HepG2 (cell line): ENCODE results near the gene YIPF3. TPM values are rescaled to one million over a fixed set of nuclear protein-coding genes. Genes with fewer than 3 reads are reported as not detected.

Experiments
- ARID3A ChIP-seq: IDR thresholded peaks from 2 replicates; pipeline ENCODE4 v1.6.1; 2012; ENCODE audit warnings: low read depth, low read length, improper control_type of control experiment
- ATAD3A ChIP-seq: sonication (generic); formaldehyde crosslinking; IDR thresholded peaks from 2 replicates; pipeline ENCODE4 v1.4.0; 2020; ENCODE audit warnings: missing genetic modification reagents
- ATF7 ChIP-seq, 2 experiments: fragments of 450-650 bp in 1 of 2; sonication (generic) in 1 of 2; formaldehyde crosslinking in 1 of 2; IDR thresholded peaks; 2 replicates each; pipeline versions ENCODE4 v1.4.0 to v1.6.1; 2016 to 2020; ENCODE audit warnings: antibody characterized with exemption in 1 of 2, mild to moderate bottlenecking in 1 of 2, missing genetic modification reagents in 1 of 2
- FOXK1 ChIP-seq: sonication (generic); formaldehyde crosslinking; IDR thresholded peaks from 2 replicates; pipeline ENCODE4 v1.4.0; 2020; ENCODE audit warnings: low read depth, missing genetic modification reagents, borderline replicate concordance
- HHEX ChIP-seq: IDR thresholded peaks from 2 replicates; pipeline ENCODE4 v1.6.1; 2016; ENCODE audit warnings: control low read depth
- KLF15 ChIP-seq: sonication (generic); formaldehyde crosslinking; IDR thresholded peaks from 2 replicates; pipeline ENCODE4 v1.8.1; 2023; ENCODE audit warnings: borderline replicate concordance, mild to moderate bottlenecking, inconsistent platforms, missing genetic modification reagents, mixed read lengths
- MATR3 ChIP-seq: sonication (generic); formaldehyde crosslinking; IDR thresholded peaks from 2 replicates; pipeline ENCODE4 v1.4.0; 2020; ENCODE audit warnings: missing genetic modification reagents
- MLLT10 ChIP-seq: sonication (generic); formaldehyde crosslinking; IDR thresholded peaks from 2 replicates; pipeline ENCODE4 v1.4.0; 2020; ENCODE audit warnings: missing genetic modification reagents
- NR0B2 ChIP-seq: sonication (generic); formaldehyde crosslinking; IDR thresholded peaks from 2 replicates; pipeline ENCODE4 v1.4.0; 2020; ENCODE audit warnings: mild to moderate bottlenecking, missing genetic modification reagents
- NR2F1 ChIP-seq, 2 experiments: fragments of 450-650 bp in 1 of 2; formaldehyde crosslinking in 1 of 2; IDR thresholded peaks; 2 replicates each; pipeline versions ENCODE4 v1.5.0 to v1.6.1; 2016 to 2020; ENCODE audit warnings: mild to moderate bottlenecking in 1 of 2, missing compliant biosample characterization in 1 of 2, missing genetic modification reagents in 1 of 2, moderate library complexity in 1 of 2
- PRDM10 ChIP-seq: sonication (generic); formaldehyde crosslinking; IDR thresholded peaks from 2 replicates; pipeline ENCODE4 v1.4.0; 2020; ENCODE audit warnings: low read depth, missing genetic modification reagents
- PRMT3 ChIP-seq: sonication (generic); formaldehyde crosslinking; IDR thresholded peaks from 2 replicates; pipeline ENCODE4 v1.8.1; 2022; ENCODE audit warnings: low read depth, mild to moderate bottlenecking, moderate library complexity, missing genetic modification reagents, borderline replicate concordance
- SMAD1 ChIP-seq: sonication (generic); formaldehyde crosslinking; IDR thresholded peaks from 2 replicates; pipeline ENCODE4 v1.4.0; 2020; ENCODE audit warnings: missing genetic modification reagents, low read depth, mild to moderate bottlenecking, borderline replicate concordance
- SYNCRIP ChIP-seq: fragments of 200-400 bp; formaldehyde crosslinking; IDR thresholded peaks from 2 replicates; pipeline ENCODE4 v1.6.1; 2018; ENCODE audit warnings: mild to moderate bottlenecking, low read depth, low read length; ENCODE audit not compliant: insufficient read depth
- XBP1 ChIP-seq: sonication (generic); formaldehyde crosslinking; IDR thresholded peaks from 2 replicates; pipeline ENCODE4 v1.5.0; 2020; ENCODE audit warnings: missing genetic modification reagents
- ZNF281 ChIP-seq: sonication (generic); formaldehyde crosslinking; IDR thresholded peaks from 2 replicates; pipeline ENCODE4 v1.4.0; 2020; ENCODE audit warnings: missing genetic modification reagents, borderline replicate concordance
- ZNF367 ChIP-seq: sonication (generic); formaldehyde crosslinking; IDR thresholded peaks from 2 replicates; pipeline ENCODE4 v1.4.0; 2020; ENCODE audit warnings: missing genetic modification reagents, borderline replicate concordance
- ZNF678 ChIP-seq: sonication (generic); formaldehyde crosslinking; IDR thresholded peaks from 2 replicates; pipeline ENCODE4 v1.4.0; 2020; ENCODE audit warnings: mild to moderate bottlenecking, missing genetic modification reagents
- ZNF878 ChIP-seq: sonication (generic); formaldehyde crosslinking; IDR thresholded peaks from 2 replicates; pipeline ENCODE4 v1.8.1; 2023; ENCODE audit warnings: mild to moderate bottlenecking, missing genetic modification reagents, moderate library complexity
- polyA plus RNA-seq, 8 experiments: library from polyadenylated mRNA; depleted of rRNA in 3 of 8; stranded (reverse) in 7 of 8; unstranded in 1 of 8; fragments of >200 nt; fragmentation: Illumina TruSeq in 4 of 8; extraction: Trizol in 4 of 8; gene quantifications; 2 replicates each; pipeline versions ENCODE4 v1.2.1 to v1.2.3, GENCODE V29; 2011 to 2016; ENCODE audit warnings: low read depth in 4 of 8, missing spikeins in 1 of 8, mixed read lengths in 1 of 8; ENCODE audit not compliant: insufficient read depth in 1 of 8
- total RNA-seq, 5 experiments: library from RNA; depleted of rRNA; stranded (reverse); fragments of >200 nt; fragmentation: Illumina TruSeq; extraction: Trizol; gene quantifications; 2 replicates each; pipeline ENCODE4 v1.2.3, GENCODE V29; 2016; ENCODE audit warnings: low read depth in 1 of 5

YIPF3 gene
- total and polyA plus RNA-seq, 2 of the 13 experiments (the other 11 are each of a cell fraction or from before 2014, with no cell fraction given), result 107 to 206 TPM

GRCh38 chr6:43516697-43517504 is at the start of gene YIPF3, which contains the start of gene POLR1C (continued):
- TF ChIP-seq PRMT3 (CRISPR knock-in tag), result no peak
- no peak for TF ChIP-seq XBP1 (CRISPR knock-in tag)
- TF ChIP-seq NR0B2 (CRISPR knock-in tag), result peak; percentile 48; the same call in 1 of the 2 replicates
- no peak for TF ChIP-seq ATF7 (IDR thresholded peaks at IDR 0.05)
- TF ChIP-seq ATF7 (CRISPR knock-in tag; IDR thresholded peaks at IDR 0.05), result no peak
- peak; percentile 73; the same call in 1 of the 2 replicates for TF ChIP-seq SMAD1 (CRISPR knock-in tag)
- TF ChIP-seq ARID3A, result no peak
- no peak for TF ChIP-seq SYNCRIP
- TF ChIP-seq ZNF678, result peak; percentile 23; the same call in 1 of the 2 replicates
- TF ChIP-seq MLLT10 (CRISPR knock-in tag), result no peak
- TF ChIP-seq ZNF367 (CRISPR knock-in tag), result 0 out of 2 replicates have a peak, but pooled peaks have one; percentile 37
- peak; percentile 78 for TF ChIP-seq PRDM10
- TF ChIP-seq ZNF878 (CRISPR knock-in tag), result 0 out of 2 replicates have a peak, but pooled peaks have one; percentile 81
- peak; percentile 81; the same call in 1 of the 2 replicates for TF ChIP-seq FOXK1 (CRISPR knock-in tag)
- TF ChIP-seq NR2F1 (CRISPR knock-in tag; IDR thresholded peaks at IDR 0.05), result peak; percentile 27 to 36; a peak in 2 of 4 replicates
- TF ChIP-seq HHEX, result 0 out of 2 replicates have a peak, but pooled peaks have one; percentile 33
- no peak; the same call in 1 of the 2 replicates for TF ChIP-seq KLF15
- no peak for TF ChIP-seq MATR3 (CRISPR knock-in tag)
- no peak for TF ChIP-seq ATAD3A (CRISPR knock-in tag)
- TF ChIP-seq ZNF281 (CRISPR knock-in tag), result no peak; the same call in 1 of the 2 replicates
